Urinary bladder (tissue), 4 donors: ENCODE measurements around the gene PDZRN3. TPM values are rescaled to one million over a fixed set of nuclear protein-coding genes. Genes with fewer than 3 reads are reported as not detected.

Experiments used
- DNase-seq: peaks from one replicate; pipeline ENCODE4 v3.0.0-alpha.2; 2015; ENCODE audit errors: extremely low spot score
- H3K27ac ChIP-seq: one replicate; pipeline ENCODE4 v1.5.1; 2013; ENCODE audit warnings: low read depth, mild to moderate bottlenecking, moderate library complexity
- H3K36me3 ChIP-seq: one replicate; pipeline ENCODE4 v1.6.1; 2013; ENCODE audit warnings: mild to moderate bottlenecking, moderate library complexity; ENCODE audit not compliant: insufficient read depth
- H3K4me1 ChIP-seq: one replicate; pipeline ENCODE4 v1.6.1; 2013; ENCODE audit warnings: mild to moderate bottlenecking, moderate library complexity; ENCODE audit not compliant: insufficient read depth
- H3K4me3 ChIP-seq: one replicate; pipeline ENCODE4 v1.5.1; 2013; ENCODE audit warnings: low read depth, low read length
- WGBS: extraction: QIAGEN DNeasy Blood & Tissue Kit; methylation state at CpG from one replicate; pipeline ENCODE4 v1.1.7; 2013; 5-methylcytosine and 5-hydroxymethylcytosine counted together
- polyA plus RNA-seq: library from polyadenylated mRNA; stranded (reverse); fragments of 200-250 nt; gene quantifications from one replicate; pipeline ENCODE4 v1.2.3, GENCODE V29; 2013
- total RNA-seq: library from RNA; depleted of rRNA; stranded (reverse); fragments of >200 nt; gene quantifications from one replicate; pipeline ENCODE4 v1.2.3, GENCODE V29; 2014
- donor health status: healthy with polysubstance abuse.
- donor health status: healthy.

PDZRN3 gene
- total and polyA plus RNA-seq, 2 donors: 61.6 to 98.0 TPM

DNA sequence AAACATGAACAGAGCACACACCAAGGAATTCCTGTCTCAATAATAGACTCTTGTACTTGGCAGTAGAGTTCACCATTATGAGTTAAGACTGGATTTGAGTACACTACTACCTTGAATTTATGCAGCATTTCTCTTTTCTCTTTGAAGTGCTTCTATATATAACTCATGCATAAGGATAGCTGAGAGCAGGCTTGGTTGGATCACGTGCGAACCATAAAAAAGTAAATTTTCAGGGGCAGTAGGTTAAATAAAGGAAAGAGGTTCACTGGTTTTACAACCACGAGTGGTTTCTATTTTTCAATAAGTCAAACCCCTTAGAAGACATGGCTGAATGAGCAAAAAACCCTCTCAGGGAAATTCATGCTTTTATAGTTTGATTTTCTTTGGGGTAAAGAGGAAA lies 28.6 kb upstream of the PDZRN3 start:
- 69% methylated on average over 3 of the region's 3 CpGs for WGBS

DNA sequence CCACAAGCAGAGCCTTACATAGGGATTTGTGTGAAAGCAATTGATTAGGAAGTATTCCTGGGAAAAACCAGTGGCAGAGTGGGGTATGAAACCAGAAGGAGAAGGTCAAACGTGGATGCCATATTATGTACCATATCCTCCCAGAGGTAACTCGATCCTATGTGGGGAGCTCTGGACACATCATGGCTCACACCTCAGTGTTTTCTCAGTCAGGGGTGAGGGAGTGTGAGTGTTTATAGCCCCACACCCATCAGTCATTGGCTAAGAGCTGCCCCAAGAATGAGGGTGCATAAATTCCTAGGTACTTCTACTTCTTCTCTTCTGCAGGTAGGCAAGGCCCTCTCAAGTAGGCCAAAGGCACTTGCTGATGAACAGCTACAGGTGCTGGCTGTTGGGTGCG lies 28.2 kb upstream of the PDZRN3 start:
- H3K27ac ChIP-seq: no peak overlapping the region
- no peak overlapping the region for H3K4me3 ChIP-seq
- H3K4me1 ChIP-seq: no peaks in the 10 kb centered on the region
- no peaks in the 10 kb centered on the region for H3K36me3 ChIP-seq
- DNase-seq: no peak
- WGBS: 84% methylated on average over 3 of the region's 3 CpGs

More for the DNA sequence above, 28.6 kb upstream of the PDZRN3 start:
- DNase-seq: no peak
- Histone ChIP-seq H3K4me3 (no peak overlapping the region), H3K36me3 (no peaks in the 10 kb centered on the region), H3K27ac (no peak overlapping the region), H3K4me1 (no peaks in the 10 kb centered on the region)

DNA sequence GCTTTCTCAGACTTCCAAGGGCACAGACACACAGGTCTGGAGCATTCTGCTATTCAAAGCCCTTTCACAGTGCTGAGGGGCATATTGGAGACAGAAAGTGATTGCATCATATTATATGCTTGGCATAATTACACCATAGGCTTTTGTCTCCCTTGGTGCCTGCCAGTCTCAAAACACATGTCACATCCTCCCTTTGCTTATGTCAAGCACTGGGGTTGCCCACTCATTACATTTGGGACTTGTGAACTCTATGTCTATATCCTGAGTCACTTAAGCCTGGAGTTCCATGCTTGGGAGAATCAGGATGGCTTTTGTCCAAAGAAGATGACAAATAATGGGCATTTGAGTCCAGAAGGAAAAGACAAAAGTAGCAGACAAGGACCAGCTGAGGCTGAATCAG lies 12.3 kb upstream of the PDZRN3 start:
- Histone ChIP-seq H3K27ac (no peak overlapping the region), H3K4me1 (no peaks in the 10 kb centered on the region), H3K36me3 (no peaks in the 10 kb centered on the region), H3K4me3 (no peak overlapping the region)
- DNase-seq: no peak

DNA sequence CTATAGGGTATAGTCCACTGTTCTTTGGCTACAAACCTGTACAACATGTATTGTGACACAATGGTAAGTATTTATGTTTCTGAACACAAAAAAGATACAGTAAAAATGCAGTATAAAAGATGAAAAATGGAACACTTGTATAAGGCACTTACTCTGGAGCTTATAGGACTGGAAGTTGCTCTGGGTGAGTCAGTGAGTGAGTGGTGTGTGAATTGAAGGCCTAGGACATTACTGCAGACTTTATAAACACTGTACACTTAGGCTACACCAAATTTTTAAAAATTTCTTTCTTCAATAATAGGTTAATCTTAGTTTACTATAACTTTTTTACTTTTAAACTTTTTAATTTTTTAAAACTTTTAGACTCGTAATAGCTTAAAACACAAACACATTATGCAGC lies 10.5 kb upstream of the PDZRN3 start:
- WGBS: 1% methylated on average over 1 of the region's 1 CpG
- Histone ChIP-seq H3K36me3 (no peaks in the 10 kb centered on the region), H3K4me3 (no peak overlapping the region), H3K27ac (no peak overlapping the region), H3K4me1 (no peaks in the 10 kb centered on the region)
- DNase-seq: no peak

DNA sequence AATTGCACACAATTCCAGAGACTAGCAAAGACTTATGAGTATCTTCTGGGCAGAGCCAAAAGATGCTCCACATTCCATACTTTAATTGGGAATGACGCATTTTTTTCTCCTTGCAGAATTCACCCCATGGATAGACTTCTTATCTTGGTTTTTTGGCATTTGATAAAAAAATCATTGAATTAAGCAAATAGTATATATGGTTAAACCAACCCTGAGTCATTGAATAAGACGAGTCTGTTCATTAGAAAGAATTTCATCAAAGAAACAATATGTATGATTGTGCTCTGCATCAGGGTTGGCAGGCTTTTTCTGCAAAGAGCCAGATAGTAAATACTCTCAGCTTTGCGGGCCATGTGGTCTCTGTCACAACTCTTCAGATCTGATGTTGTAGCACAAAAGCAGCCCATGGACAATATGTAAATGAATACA lies 9.2 kb upstream of the PDZRN3 start:
- Histone ChIP-seq H3K4me1 (no peaks in the 10 kb centered on the region), H3K36me3 (no peaks in the 10 kb centered on the region), H3K4me3 (no peak overlapping the region), H3K27ac (no peak overlapping the region)
- no peak for DNase-seq
- WGBS: 37% methylated on average over 3 of the region's 3 CpGs

DNA sequence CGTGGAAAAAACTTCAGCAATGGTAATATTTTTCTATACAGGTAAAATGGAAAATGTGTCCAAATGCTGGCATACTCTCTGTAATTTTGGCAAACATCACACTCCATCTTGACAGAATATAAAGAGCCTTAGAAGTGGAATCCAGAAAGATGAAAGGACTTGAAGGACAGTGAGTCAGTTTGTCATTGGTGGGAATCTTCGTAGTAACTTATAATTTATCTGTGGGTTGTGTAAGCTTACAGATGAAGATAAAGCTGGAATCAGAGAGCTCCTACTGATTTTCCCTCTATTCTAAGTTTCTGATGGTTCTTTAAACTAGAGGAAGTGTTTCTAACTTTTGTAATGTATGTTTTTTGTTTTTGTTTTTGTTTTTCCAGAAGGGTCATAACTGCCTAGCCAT lies 8.7 kb upstream of the PDZRN3 start:
- no peak for DNase-seq
- Histone ChIP-seq H3K4me3 (no peak overlapping the region), H3K27ac (no peak overlapping the region), H3K36me3 (no peaks in the 10 kb centered on the region), H3K4me1 (no peaks in the 10 kb centered on the region)
- 41% methylated on average over 2 of the region's 2 CpGs for WGBS

DNA sequence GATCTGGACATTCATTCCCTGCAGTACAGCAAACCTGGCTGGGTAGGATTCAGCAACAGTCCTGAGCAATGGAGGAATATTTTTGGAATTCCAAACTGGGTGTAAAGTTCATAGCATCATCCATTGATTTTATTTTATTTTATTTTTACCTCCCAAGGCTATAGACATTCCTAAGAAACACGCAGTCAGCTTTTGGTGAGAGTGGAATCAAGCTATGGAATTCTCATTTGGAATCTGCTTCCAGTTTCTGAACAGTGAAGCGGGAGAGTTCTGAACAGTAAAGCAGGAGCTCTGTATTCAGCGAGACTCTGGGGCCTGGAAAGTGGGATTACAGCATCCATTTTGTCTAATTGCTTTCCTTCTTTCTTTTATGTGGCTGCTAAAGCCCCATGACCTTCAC lies 1.4 kb upstream of the PDZRN3 start:
- peaks cover 4% of the 10 kb centered on the region for H3K4me1 ChIP-seq
- H3K4me3 ChIP-seq: peak overlapping the region; percentile 61
- DNase-seq: no peak
- 66% methylated on average over 3 of the region's 3 CpGs for WGBS
- H3K27ac ChIP-seq: no peak overlapping the region
- H3K36me3 ChIP-seq: no peaks in the 10 kb centered on the region

DNA sequence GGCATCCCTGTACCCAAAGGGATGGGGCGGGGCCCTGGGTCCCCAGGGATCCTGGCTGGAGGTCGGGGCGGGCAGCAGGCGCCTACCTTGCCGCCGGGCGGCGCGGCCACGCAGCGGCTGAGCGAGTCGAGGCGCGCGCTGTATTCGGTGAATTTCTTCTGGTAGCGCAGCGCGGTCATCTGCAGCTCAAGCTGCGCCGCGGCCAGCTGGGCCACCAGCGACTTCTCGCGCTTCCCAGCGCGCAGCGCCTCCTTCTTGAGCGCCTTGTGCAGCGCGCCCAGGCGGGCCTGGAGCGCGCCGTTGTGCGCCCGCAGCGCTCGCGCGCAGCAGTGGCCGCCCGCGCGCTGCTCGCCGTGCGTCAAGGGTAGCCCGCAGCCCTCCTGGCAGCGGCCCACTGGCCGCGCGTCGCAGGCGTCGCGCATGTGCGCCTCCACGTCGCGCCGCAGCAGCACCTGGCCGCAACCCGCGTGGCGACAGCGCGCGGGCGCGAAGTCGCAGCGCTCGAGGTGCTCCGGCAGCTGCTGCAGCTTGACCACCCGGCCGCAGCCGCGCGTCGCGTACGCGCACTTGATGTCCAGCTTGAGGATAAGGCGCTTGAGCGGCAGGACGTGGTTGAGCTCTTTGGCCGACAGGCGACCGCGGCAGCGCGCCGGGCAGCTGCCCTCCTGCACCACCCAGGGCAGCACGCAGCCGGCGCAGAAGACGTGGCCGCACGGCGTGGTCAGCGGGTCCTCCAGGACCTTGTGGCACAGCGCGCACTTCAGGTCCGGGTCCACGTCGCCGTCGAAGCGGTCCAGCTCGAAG lies 522 bp downstream of the PDZRN3 start:
- Histone ChIP-seq H3K27ac (peak overlapping the region; percentile 89), H3K36me3 (no peaks in the 10 kb centered on the region), H3K4me3 (peak overlapping the region; percentile 61), H3K4me1 (peaks cover 4% of the 10 kb centered on the region)
- 1% methylated on average over 112 of the region's 112 CpGs for WGBS
- DNase-seq: no peak

DNA sequence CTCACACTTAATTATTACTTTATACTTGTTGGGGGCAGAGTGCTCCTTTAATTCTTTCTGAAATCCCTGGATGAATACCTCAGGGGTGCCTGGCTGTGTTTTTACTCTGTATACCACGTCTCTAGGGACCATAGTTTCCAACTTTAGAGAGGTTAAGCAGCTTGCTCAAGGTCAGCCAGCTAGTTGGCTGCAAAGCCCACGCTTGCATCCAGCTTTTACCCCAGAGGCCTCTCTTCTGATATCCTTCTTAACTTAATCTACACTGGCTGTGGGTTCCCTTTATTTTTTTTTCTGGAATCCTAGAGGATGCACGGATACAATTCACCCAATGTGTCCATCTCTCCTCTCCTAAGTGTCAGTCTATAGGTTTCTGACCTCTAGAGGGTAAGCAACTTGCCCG lies 1.4 kb downstream of the PDZRN3 start:
- peak overlapping the region; percentile 26 for H3K27ac ChIP-seq
- peaks cover 5% of the 10 kb centered on the region for H3K4me1 ChIP-seq
- H3K4me3 ChIP-seq: peak overlapping the region; percentile 61
- WGBS: 14% methylated on average over 4 of the region's 4 CpGs
- DNase-seq: no peak
- no peaks in the 10 kb centered on the region for H3K36me3 ChIP-seq

DNA sequence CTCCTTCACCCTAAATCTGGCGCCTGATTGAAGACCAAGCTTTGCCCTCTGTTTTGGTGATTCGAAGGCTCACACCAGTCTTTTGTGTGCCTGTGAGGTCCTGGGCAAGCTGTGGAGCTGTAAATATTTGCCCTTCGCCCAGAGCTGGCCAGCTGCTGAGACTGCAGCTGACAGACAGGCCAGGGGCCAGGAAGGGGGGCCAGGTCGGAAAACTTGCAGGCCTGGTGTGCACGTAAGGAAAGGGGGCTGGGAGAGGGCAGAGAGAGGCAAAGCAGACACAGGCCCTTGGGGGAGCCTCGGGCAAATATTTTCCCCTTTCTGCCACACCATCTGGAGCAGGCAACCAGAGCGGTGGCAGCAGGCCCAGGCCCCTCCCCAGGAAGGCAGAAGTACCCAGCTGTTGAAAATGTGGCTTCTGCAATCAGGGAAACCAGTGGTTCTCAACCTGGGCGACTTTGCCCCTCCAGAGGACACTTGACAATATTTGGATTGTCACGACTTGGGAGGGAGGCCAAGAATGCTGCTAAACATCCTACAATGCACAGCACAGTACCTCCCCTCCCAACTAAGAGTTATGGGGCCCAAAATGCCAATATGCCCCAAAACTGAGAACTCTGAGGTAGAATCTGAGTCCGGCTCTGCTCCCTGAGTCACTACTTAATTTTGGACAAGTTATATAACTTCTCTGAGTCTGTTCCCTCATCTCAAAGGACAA lies 2.5 kb downstream of the PDZRN3 start:
- no peaks in the 10 kb centered on the region for H3K36me3 ChIP-seq
- 12% methylated on average over 10 of the region's 10 CpGs for WGBS
- peak overlapping the region; percentile 61 for H3K4me3 ChIP-seq
- peak overlapping the region; percentile 70 for H3K27ac ChIP-seq
- no peak for DNase-seq
- peaks cover 5% of the 10 kb centered on the region for H3K4me1 ChIP-seq

DNA sequence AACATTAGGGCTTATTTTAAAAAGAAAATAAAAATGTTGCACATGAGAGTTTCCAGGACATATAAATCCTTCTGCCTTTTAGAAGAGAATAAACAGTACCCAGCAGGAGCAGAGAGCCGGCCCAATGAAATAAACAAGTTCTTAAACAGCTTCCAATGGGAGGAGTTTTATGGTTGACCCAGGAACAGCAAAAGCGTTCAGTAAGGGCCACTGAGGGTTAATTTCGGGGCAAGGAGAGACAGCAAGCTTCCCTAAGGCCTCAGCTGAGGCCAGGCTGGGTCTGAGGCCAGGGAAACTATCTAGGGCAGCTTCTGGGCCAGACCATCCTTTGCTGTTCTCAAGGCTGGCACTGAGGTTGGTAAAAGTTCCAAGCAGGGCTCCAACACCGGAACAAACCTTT lies 3.4 kb downstream of the PDZRN3 start:
- 11% methylated on average over 4 of the region's 4 CpGs for WGBS

DNA sequence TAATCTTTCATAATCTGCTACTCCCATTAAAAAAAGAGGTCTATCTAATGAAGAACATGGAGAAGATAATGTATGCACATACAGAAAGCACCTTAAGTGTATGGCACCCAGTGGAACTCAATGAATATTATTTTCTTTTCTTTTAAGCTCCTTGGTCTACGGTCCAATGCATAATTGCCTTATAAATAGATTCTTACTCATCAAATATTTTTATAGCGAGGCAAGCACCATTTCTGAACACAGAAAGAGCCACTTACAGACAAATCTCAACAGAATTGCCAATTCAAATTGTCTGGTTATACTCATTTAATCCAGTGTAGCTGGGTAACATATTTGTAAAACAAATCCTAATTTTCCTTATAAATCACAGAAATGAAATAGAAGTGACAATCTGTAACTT lies 6.3 kb downstream of the PDZRN3 start:
- 27% methylated on average over 2 of the region's 2 CpGs for WGBS
- Histone ChIP-seq H3K4me3 (no peak overlapping the region), H3K36me3 (no peaks in the 10 kb centered on the region), H3K4me1 (peaks cover 2% of the 10 kb centered on the region), H3K27ac (no peak overlapping the region)
- DNase-seq: no peak

More for the DNA sequence above, 3.4 kb downstream of the PDZRN3 start:
- peak overlapping the region; percentile 70 for H3K27ac ChIP-seq
- peak overlapping the region; percentile 36 for H3K4me3 ChIP-seq
- no peak for DNase-seq
- H3K36me3 ChIP-seq: no peaks in the 10 kb centered on the region
- H3K4me1 ChIP-seq: peaks cover 5% of the 10 kb centered on the region

DNA sequence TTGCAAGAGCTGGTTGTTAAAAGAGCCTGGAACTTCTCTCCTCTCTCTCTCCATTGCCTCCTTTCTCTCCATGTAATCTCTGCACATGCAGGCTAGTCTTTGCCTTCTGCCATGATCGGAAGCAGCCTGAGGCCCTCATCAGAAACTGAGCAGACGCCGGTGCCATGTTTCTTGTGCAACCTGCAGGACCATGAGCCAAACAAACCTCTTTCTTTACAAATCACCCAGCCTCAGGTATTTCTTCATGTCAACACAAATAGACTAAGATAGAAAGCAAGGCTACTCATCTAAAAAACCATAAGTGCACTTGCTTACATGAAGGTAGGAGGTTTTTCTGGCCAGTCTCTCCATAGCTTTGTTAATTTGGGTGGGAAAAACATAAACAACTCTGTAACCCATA lies 8.7 kb downstream of the PDZRN3 start:
- WGBS: 89% methylated on average over 3 of the region's 3 CpGs
- DNase-seq: no peak
- Histone ChIP-seq H3K4me1 (peaks cover 2% of the 10 kb centered on the region), H3K36me3 (no peaks in the 10 kb centered on the region), H3K27ac (no peak overlapping the region), H3K4me3 (no peak overlapping the region)

DNA sequence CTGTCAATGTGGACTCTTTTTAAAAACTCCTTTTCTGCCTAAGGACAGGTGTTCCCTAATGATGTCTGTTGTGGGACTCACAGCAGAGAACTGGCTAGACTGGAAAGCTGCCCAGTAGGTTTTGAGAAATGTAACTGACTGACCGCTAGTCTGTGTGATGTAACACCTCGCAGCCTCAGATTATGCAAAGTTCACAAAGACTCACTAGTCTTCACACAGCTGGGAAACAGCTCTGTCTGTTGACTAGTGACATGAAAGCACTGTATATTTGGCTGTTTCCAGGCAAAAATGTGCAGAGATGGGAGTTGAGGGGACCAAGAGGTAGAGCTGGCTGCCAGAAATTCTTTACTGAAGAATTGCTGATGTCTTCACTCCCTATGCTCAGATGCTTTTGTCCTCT lies 10.3 kb downstream of the PDZRN3 start:
- WGBS: 20% methylated on average over 2 of the region's 2 CpGs
- no peak overlapping the region for H3K27ac ChIP-seq
- DNase-seq: no peak
- H3K36me3 ChIP-seq: no peaks in the 10 kb centered on the region
- H3K4me3 ChIP-seq: no peak overlapping the region
- peaks cover 2% of the 10 kb centered on the region for H3K4me1 ChIP-seq
